ENCODE results near the gene PRR35. TPM values are rescaled to one million over a fixed set of nuclear protein-coding genes. Genes with fewer than 3 reads are reported as not detected.
A peak's percentile ranks its signal among the peaks of the same experiment; 100 is the strongest.

Gene PRR35
- total RNA-seq, 1 donor from 2014 or later, result not detected

DNA sequence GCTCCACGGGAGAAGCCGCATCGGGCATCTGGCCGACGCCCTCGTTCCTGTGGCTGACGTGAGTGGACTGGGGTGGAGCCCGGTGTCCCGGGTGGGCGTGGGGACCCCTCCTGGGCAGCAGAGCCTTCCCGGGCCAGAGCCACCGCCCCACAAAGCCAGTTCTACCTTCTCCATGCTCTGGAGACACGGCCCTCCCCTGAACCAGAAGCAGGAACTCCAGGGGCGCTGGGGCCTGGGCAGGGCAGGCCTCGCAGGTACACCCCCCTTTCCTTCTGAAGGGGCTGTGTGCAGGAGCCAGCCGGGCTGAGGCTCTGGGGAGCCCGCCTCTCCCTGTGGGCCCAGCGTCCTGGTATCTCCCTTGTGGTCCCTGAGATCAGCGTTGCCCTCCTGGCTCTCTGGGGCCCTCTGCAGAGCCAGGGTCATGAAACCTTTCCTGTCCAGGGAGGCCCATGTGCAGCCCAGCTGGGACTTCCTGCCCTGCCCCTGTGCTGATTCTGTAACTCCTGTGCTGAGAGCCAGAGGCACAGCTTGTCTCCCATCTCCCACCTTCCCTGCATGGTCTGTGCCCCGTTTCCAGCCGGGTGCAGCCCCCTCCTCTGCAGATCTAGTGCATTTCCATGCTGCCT is 16.1 kb downstream of the PRR35 start:
- Mint-ChIP-seq H3K9me3 (ENCODE audit: unreplicated experiment) (no peaks in the 10 kb centered on the region), H3K27ac (ENCODE audit: unreplicated experiment) (no peak overlapping the region), H3K27me3 (ENCODE audit: unreplicated experiment) (peaks cover 8% of the 10 kb centered on the region), H3K4me1 (ENCODE audit: unreplicated experiment) (peaks cover 7% of the 10 kb centered on the region), H3K4me3 (ENCODE audit: unreplicated experiment) (no peak overlapping the region), H3K36me3 (ENCODE audit: low read depth, unreplicated experiment) (no peaks in the 10 kb centered on the region)
- TF ChIP-seq CTCF (IDR thresholded peaks at IDR 0.05; ENCODE audit: unreplicated experiment), result no peak
- DNase-seq (ENCODE audit: low spot score), result no peak

- H3K9me3 Mint-ChIP-seq (ENCODE audit: unreplicated experiment), result no peaks in the 10 kb centered on the region
- H3K4me3 Mint-ChIP-seq (ENCODE audit: unreplicated experiment), result no peak overlapping the region
- peaks cover 5% of the 10 kb centered on the region for H3K27me3 Mint-ChIP-seq (ENCODE audit: unreplicated experiment)
- H3K36me3 Mint-ChIP-seq (ENCODE audit: low read depth, unreplicated experiment), result no peaks in the 10 kb centered on the region
- no peak for DNase-seq (ENCODE audit: low spot score)
- H3K4me1 Mint-ChIP-seq (ENCODE audit: unreplicated experiment), result peaks cover 4% of the 10 kb centered on the region
- TF ChIP-seq CTCF (IDR thresholded peaks at IDR 0.05; ENCODE audit: unreplicated experiment), result no peak
- no peak overlapping the region for H3K27ac Mint-ChIP-seq (ENCODE audit: unreplicated experiment)
Measured at GRCh38 chr16:576823-577201, 16.6 kb downstream of the PRR35 start.

GRCh38 chr16:577796-578195 is 17.6 kb downstream of the PRR35 start:
- peaks cover 4% of the 10 kb centered on the region for H3K4me1 Mint-ChIP-seq (ENCODE audit: unreplicated experiment)
- H3K36me3 Mint-ChIP-seq (ENCODE audit: low read depth, unreplicated experiment), result no peaks in the 10 kb centered on the region
- no peak for DNase-seq (ENCODE audit: low spot score)
- TF ChIP-seq CTCF (IDR thresholded peaks at IDR 0.05; ENCODE audit: unreplicated experiment), result no peak
- H3K4me3 Mint-ChIP-seq (ENCODE audit: unreplicated experiment), result no peak overlapping the region
- H3K27me3 Mint-ChIP-seq (ENCODE audit: unreplicated experiment), result peaks cover 5% of the 10 kb centered on the region
- no peaks in the 10 kb centered on the region for H3K9me3 Mint-ChIP-seq (ENCODE audit: unreplicated experiment)
- H3K27ac Mint-ChIP-seq (ENCODE audit: unreplicated experiment), result no peak overlapping the region

DNA sequence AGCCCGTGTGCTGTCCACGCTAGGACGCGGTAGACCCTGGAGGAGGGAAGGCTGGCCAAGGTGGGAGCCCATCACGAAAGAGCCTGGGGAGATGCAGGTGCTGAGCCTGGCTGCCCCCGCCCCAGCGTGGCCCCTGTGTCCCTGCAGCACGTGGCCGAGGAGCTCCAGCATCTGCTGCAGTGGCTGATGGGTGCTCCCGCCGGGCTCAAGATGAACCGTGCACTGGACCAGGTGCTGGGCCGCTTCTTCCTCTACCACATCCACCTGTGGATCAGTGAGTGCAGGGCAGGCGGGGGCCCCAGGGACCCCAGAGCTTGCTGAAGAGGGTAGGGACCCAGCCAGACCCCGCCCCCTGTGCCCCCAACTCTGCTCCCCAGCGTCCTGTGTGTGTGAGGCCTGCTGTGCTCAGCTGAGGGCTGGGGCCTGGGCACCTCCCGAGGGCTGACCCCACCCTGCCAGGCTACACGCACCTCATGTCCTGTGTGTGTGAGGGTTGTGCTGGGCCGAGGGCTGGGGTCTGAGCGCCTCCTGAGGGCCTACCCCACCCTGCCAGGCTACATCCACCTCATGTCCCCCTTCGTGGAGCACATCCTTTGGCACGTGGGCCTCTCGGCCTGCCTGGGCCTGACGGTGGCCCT is 18.2 kb downstream of the PRR35 start:
- no peaks in the 10 kb centered on the region for H3K9me3 Mint-ChIP-seq (ENCODE audit: unreplicated experiment)
- no peaks in the 10 kb centered on the region for H3K36me3 Mint-ChIP-seq (ENCODE audit: low read depth, unreplicated experiment)
- H3K4me3 Mint-ChIP-seq (ENCODE audit: unreplicated experiment), result no peak overlapping the region
- TF ChIP-seq CTCF (IDR thresholded peaks at IDR 0.05; ENCODE audit: unreplicated experiment), result no peak
- peaks cover 5% of the 10 kb centered on the region for H3K27me3 Mint-ChIP-seq (ENCODE audit: unreplicated experiment)
- peaks cover 4% of the 10 kb centered on the region for H3K4me1 Mint-ChIP-seq (ENCODE audit: unreplicated experiment)
- H3K27ac Mint-ChIP-seq (ENCODE audit: unreplicated experiment), result no peak overlapping the region
- no peak for DNase-seq (ENCODE audit: low spot score)

DNA sequence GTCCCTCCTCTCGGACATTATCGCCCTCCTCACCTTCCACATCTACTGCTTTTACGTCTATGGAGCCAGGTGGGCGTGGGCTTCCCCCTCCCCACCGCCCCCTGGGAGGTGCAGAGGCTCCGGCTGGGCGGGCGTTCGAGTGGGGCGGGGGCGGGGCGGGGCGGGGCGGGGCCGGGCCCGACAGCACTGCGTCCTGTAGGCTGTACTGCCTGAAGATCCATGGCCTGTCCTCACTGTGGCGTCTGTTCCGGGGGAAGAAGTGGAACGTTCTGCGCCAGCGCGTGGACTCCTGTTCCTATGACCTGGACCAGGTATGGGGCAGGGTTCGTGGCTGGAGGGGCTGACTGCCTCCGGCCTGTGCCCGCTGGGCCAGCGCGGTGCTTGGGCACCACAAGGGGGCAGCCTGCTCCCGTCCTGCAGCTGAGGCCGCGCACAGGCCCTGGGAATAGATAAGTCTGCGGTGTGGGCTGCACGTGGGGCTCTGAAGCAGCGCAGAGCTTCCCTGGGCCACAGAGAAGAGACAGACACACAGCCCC is 18.7 kb downstream of the PRR35 start:
- peak; percentile 77 for DNase-seq (ENCODE audit: low spot score)
- peak; percentile 71 for TF ChIP-seq CTCF (IDR thresholded peaks at IDR 0.05; ENCODE audit: unreplicated experiment)
- H3K27ac Mint-ChIP-seq (ENCODE audit: unreplicated experiment), result no peak overlapping the region
- H3K9me3 Mint-ChIP-seq (ENCODE audit: unreplicated experiment), result no peaks in the 10 kb centered on the region
- peaks cover 4% of the 10 kb centered on the region for H3K4me1 Mint-ChIP-seq (ENCODE audit: unreplicated experiment)
- no peaks in the 10 kb centered on the region for H3K36me3 Mint-ChIP-seq (ENCODE audit: low read depth, unreplicated experiment)
- H3K27me3 Mint-ChIP-seq (ENCODE audit: unreplicated experiment), result peaks cover 5% of the 10 kb centered on the region
- no peak overlapping the region for H3K4me3 Mint-ChIP-seq (ENCODE audit: unreplicated experiment)
